ENCODE measurements around the gene CPB1.

CPB1 gene

GRCh38 chr3:148800414-148800813 lies 27.2 kb upstream of the CPB1 start:
- H3K9me3 ChIP-seq (ENCODE audit: control insufficient read depth, insufficient read depth, low read length) = no peaks in the 10 kb centered on the region
- peaks cover 19% of the 10 kb centered on the region for H3K4me1 ChIP-seq (ENCODE audit: control insufficient read depth, insufficient read depth, low read length)
- no peaks in the 10 kb centered on the region for H3K27me3 ChIP-seq (ENCODE audit: control insufficient read depth, insufficient read depth, low read length)
- H3K9ac ChIP-seq (ENCODE audit: low read depth, low read length) = no peak overlapping the region
- no peaks in the 10 kb centered on the region for H3K36me3 ChIP-seq (ENCODE audit: control insufficient read depth, insufficient read depth, low read length)
- no peak overlapping the region for H3K4me3 ChIP-seq (ENCODE audit: low read depth, low read length)

- Histone ChIP-seq H3K36me3 (ENCODE audit: control insufficient read depth, insufficient read depth, low read length) (no peaks in the 10 kb centered on the region), H3K4me1 (ENCODE audit: control insufficient read depth, insufficient read depth, low read length) (no peaks in the 10 kb centered on the region), H3K27me3 (ENCODE audit: control insufficient read depth, insufficient read depth, low read length) (no peaks in the 10 kb centered on the region), H3K4me3 (ENCODE audit: low read depth, low read length) (no peak overlapping the region), H3K9ac (ENCODE audit: low read depth, low read length) (no peak overlapping the region), H3K9me3 (ENCODE audit: control insufficient read depth, insufficient read depth, low read length) (no peaks in the 10 kb centered on the region)
These were observed 17.8 kb upstream of the CPB1 start for GRCh38 chr3:148809835-148810234.

- no peak overlapping the region for H3K4me3 ChIP-seq (ENCODE audit: low read depth, low read length)
- H3K27me3 ChIP-seq (ENCODE audit: control insufficient read depth, insufficient read depth, low read length) = no peaks in the 10 kb centered on the region
- no peaks in the 10 kb centered on the region for H3K36me3 ChIP-seq (ENCODE audit: control insufficient read depth, insufficient read depth, low read length)
- H3K4me1 ChIP-seq (ENCODE audit: control insufficient read depth, insufficient read depth, low read length) = peaks cover 5% of the 10 kb centered on the region
- H3K9ac ChIP-seq (ENCODE audit: low read depth, low read length) = no peak overlapping the region
- no peaks in the 10 kb centered on the region for H3K9me3 ChIP-seq (ENCODE audit: control insufficient read depth, insufficient read depth, low read length)
These were observed 12.1 kb upstream of the CPB1 start for GRCh38 chr3:148815316-148816110.

- Histone ChIP-seq H3K4me3 (ENCODE audit: low read depth, low read length) (no peak overlapping the region), H3K9me3 (ENCODE audit: control insufficient read depth, insufficient read depth, low read length) (no peaks in the 10 kb centered on the region), H3K36me3 (ENCODE audit: control insufficient read depth, insufficient read depth, low read length) (no peaks in the 10 kb centered on the region), H3K27me3 (ENCODE audit: control insufficient read depth, insufficient read depth, low read length) (no peaks in the 10 kb centered on the region), H3K4me1 (ENCODE audit: control insufficient read depth, insufficient read depth, low read length) (peaks cover 15% of the 10 kb centered on the region), H3K9ac (ENCODE audit: low read depth, low read length) (no peak overlapping the region)
These were observed 11.2 kb upstream of the CPB1 start for GRCh38 chr3:148816427-148816826.

- Histone ChIP-seq H3K36me3 (ENCODE audit: control insufficient read depth, insufficient read depth, low read length) (no peaks in the 10 kb centered on the region), H3K27me3 (ENCODE audit: control insufficient read depth, insufficient read depth, low read length) (no peaks in the 10 kb centered on the region), H3K4me3 (ENCODE audit: low read depth, low read length) (no peak overlapping the region), H3K4me1 (ENCODE audit: control insufficient read depth, insufficient read depth, low read length) (peaks cover 16% of the 10 kb centered on the region), H3K9ac (ENCODE audit: low read depth, low read length) (no peak overlapping the region), H3K9me3 (ENCODE audit: control insufficient read depth, insufficient read depth, low read length) (no peaks in the 10 kb centered on the region)
These were observed 10.6 kb upstream of the CPB1 start for GRCh38 chr3:148816981-148817525.

- no peaks in the 10 kb centered on the region for H3K9me3 ChIP-seq (ENCODE audit: control insufficient read depth, insufficient read depth, low read length)
- H3K27me3 ChIP-seq (ENCODE audit: control insufficient read depth, insufficient read depth, low read length) = no peaks in the 10 kb centered on the region
- H3K36me3 ChIP-seq (ENCODE audit: control insufficient read depth, insufficient read depth, low read length) = no peaks in the 10 kb centered on the region
- H3K4me3 ChIP-seq (ENCODE audit: low read depth, low read length) = no peak overlapping the region
- H3K4me1 ChIP-seq (ENCODE audit: control insufficient read depth, insufficient read depth, low read length) = peaks cover 16% of the 10 kb centered on the region
- H3K9ac ChIP-seq (ENCODE audit: low read depth, low read length) = no peak overlapping the region
These were observed 7.0 kb upstream of the CPB1 start for GRCh38 chr3:148820361-148821245.

GRCh38 chr3:148823026-148823425 lies 4.6 kb upstream of the CPB1 start:
- Histone ChIP-seq H3K9me3 (ENCODE audit: control insufficient read depth, insufficient read depth, low read length) (no peaks in the 10 kb centered on the region), H3K36me3 (ENCODE audit: control insufficient read depth, insufficient read depth, low read length) (no peaks in the 10 kb centered on the region), H3K9ac (ENCODE audit: low read depth, low read length) (no peak overlapping the region), H3K27me3 (ENCODE audit: control insufficient read depth, insufficient read depth, low read length) (no peaks in the 10 kb centered on the region), H3K4me1 (ENCODE audit: control insufficient read depth, insufficient read depth, low read length) (peaks cover 16% of the 10 kb centered on the region), H3K4me3 (ENCODE audit: low read depth, low read length) (no peak overlapping the region)

- peaks cover 11% of the 10 kb centered on the region for H3K4me1 ChIP-seq (ENCODE audit: control insufficient read depth, insufficient read depth, low read length)
- no peak overlapping the region for H3K4me3 ChIP-seq (ENCODE audit: low read depth, low read length)
- no peaks in the 10 kb centered on the region for H3K36me3 ChIP-seq (ENCODE audit: control insufficient read depth, insufficient read depth, low read length)
- no peaks in the 10 kb centered on the region for H3K9me3 ChIP-seq (ENCODE audit: control insufficient read depth, insufficient read depth, low read length)
- H3K27me3 ChIP-seq (ENCODE audit: control insufficient read depth, insufficient read depth, low read length) = no peaks in the 10 kb centered on the region
- no peak overlapping the region for H3K9ac ChIP-seq (ENCODE audit: low read depth, low read length)
These were observed 2.1 kb upstream of the CPB1 start for GRCh38 chr3:148825476-148825875.

GRCh38 chr3:148828136-148828690 lies 602 bp downstream of the CPB1 start:
- no peaks in the 10 kb centered on the region for H3K4me1 ChIP-seq (ENCODE audit: control insufficient read depth, insufficient read depth, low read length)
- no peaks in the 10 kb centered on the region for H3K27me3 ChIP-seq (ENCODE audit: control insufficient read depth, insufficient read depth, low read length)
- no peaks in the 10 kb centered on the region for H3K9me3 ChIP-seq (ENCODE audit: control insufficient read depth, insufficient read depth, low read length)
- H3K36me3 ChIP-seq (ENCODE audit: control insufficient read depth, insufficient read depth, low read length) = no peaks in the 10 kb centered on the region
- H3K9ac ChIP-seq (ENCODE audit: low read depth, low read length) = no peak overlapping the region
- H3K4me3 ChIP-seq (ENCODE audit: low read depth, low read length) = no peak overlapping the region

GRCh38 chr3:148829926-148830325 lies 2.3 kb downstream of the CPB1 start:
- Histone ChIP-seq H3K36me3 (ENCODE audit: control insufficient read depth, insufficient read depth, low read length) (no peaks in the 10 kb centered on the region), H3K9me3 (ENCODE audit: control insufficient read depth, insufficient read depth, low read length) (no peaks in the 10 kb centered on the region), H3K4me1 (ENCODE audit: control insufficient read depth, insufficient read depth, low read length) (no peaks in the 10 kb centered on the region), H3K27me3 (ENCODE audit: control insufficient read depth, insufficient read depth, low read length) (no peaks in the 10 kb centered on the region), H3K4me3 (ENCODE audit: low read depth, low read length) (no peak overlapping the region), H3K9ac (ENCODE audit: low read depth, low read length) (no peak overlapping the region)

GRCh38 chr3:148833223-148833622 lies 5.6 kb downstream of the CPB1 start:
- Histone ChIP-seq H3K27me3 (ENCODE audit: control insufficient read depth, insufficient read depth, low read length) (no peaks in the 10 kb centered on the region), H3K4me3 (ENCODE audit: low read depth, low read length) (no peak overlapping the region), H3K9me3 (ENCODE audit: control insufficient read depth, insufficient read depth, low read length) (no peaks in the 10 kb centered on the region), H3K9ac (ENCODE audit: low read depth, low read length) (no peak overlapping the region), H3K36me3 (ENCODE audit: control insufficient read depth, insufficient read depth, low read length) (no peaks in the 10 kb centered on the region), H3K4me1 (ENCODE audit: control insufficient read depth, insufficient read depth, low read length) (peaks cover 4% of the 10 kb centered on the region)
